SIG-M5 treated with dmso at 0.1 percent for 504 hours (cell line): ENCODE measurements around the gene IPP.
A peak's percentile ranks its signal among the peaks of the same experiment; 100 is the strongest.
"Not testable (repeated sequence)": the region's sequence is repeated elsewhere in the genome, so short reads cannot be mapped to it uniquely, and the experiment has no call there.

Experiments
- DNase-seq: peaks from one replicate; lab custom pipeline; 2025; ENCODE audit not compliant: unreplicated experiment; lab: John Stamatoyannopoulos, UW

IPP gene

DNA sequence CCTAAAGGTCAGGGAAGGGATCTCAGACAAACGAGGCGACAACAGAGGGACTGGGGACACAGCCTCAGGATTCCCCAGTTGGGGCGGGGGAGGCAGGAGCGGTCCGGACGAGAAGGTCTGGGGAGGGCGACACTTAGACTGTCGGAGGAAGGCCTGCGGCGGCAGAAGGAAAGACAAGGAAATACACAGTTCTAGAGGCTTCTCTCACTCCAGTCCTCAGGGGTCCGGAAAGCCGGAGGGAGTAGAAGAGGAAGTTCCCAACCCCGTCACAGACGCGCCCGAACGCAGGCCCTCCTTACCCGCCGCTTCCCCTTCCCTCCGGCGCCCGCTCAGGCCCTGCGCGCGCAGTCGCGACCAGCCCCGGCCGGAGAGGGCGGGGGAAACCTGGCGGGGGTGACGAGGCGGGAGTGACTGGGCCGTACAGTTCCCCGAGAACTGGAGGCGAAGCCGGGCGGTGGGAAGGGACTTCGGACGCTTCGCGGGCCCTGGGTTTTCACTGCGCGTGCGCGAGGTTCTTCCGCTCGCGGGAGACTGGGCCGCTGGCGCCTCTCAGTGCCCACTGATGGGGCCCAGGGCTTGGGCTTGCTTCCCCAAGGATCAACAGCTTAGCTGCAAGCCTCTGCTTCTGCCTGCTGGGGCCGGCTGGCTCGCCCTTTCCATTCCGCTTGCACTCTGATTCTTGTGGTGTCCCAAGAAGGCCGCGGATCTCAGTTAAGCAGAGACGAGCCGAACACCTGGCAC lies at the start of gene IPP:
Gene IPP, minus strand, starts transcription at position 356 of the 741 bp plus-strand sequence. CDS start 4,242 bp downstream, outside the sequence.
- DNase-seq = peak; percentile 97

DNA sequence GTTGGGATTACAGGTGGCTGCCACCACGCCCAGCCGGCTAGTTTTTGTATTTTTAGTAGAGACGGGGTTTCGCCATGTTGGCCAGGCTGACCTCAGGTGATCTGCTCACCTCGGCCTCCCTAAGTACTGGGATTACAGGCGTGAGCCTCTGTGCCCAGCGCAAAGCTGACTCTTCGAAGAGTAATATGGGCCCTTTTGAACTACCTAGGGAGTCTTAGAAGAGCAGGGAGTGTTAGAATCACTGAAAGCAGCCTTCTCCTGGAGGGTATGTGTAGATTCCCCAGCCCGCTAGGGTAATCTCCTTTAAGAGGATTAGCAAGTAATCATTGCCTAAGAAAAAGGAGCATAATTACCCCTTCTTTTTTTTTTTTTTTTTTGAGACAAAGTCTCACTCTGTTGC lies 46.5 kb upstream of the IPP start:
- DNase-seq = no peak

DNA sequence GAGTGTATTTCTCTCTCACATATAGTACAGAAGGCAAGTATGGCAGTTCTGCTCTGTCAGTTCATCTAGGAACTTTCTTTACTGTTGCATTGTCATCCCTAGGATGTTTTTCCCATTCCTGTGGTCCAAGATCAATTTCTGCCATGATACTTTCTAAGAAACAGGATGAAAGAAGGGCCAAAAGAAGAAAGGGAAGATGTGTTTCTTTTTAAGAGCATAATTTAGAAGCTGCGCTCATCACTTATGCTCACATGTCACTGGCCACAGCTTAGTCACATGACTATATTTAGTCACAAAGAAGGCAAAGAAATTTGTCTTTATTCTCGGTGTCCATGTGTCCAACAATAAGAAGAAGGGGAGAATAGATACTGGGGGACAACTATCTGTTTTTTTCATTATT lies 45.9 kb upstream of the IPP start:
- no peak for DNase-seq

DNA sequence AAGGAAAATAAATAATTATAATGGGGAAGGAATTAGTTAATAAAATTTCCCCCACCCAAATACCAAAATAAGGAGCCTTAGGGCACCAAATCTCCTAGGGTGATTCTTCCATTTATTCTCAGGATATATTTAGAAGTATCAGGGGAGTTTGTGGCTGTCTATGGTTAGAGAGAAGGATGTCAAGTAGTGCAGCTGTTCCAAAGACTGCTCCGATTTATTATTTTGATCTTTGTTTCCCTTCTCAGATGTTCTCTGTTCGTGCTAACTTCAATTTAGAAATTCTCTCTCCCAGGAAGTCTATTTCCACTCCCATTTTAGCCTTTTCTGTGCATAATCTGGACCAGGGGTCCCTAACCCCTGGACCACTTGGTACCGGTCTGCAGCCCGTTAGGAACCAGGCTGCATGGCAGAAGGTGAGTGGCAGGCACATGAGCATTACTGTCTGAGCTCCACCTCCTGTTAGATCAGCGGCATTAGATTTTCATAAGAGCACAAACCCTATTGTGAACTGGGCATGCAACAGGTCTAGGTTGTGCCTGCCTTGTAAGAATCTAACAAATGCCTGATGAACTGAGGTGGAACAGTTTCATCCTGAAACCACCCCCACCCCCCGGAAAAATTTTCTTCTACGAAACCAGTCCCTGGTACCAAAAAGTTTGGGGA lies 43.6 kb upstream of the IPP start:
- DNase-seq = no peak

DNA sequence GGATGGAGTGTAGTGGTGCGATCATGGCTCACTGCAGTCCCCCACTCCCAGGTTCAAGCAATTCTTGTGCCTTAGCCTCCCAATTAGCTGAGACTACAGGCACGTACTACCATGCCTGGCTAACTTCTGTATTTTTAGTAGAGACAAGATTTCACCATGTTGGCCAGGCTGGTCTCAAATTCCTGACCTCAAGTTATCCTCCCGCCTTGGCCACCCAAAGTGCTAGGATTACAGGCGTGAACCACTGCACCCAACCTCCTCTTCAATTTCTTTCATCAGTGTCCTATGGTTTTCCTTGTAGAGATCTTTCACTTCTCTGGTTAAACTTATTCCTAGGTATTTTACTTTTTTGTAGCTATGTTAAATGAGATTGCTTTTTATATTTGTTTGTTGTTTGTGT lies 42.3 kb upstream of the IPP start:
- DNase-seq = no peak

DNA sequence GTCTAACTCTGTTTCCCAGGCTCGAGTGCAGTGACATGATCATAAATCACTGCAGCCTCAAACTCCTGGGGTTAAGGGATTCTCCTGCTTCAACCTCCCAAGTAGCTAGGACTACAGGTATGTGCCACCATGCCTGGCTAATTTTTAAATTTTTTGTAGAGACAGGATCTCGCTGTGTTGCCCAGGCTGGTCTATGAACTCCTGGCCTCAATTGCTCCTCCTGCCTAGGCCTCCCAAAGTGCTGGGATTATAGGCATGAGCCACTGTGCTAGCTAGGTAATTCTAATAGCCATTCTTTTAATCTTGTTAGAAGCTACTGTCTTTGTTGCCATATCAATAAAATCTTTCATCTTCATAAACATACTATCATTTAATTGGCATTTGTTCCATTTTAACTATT lies 39.1 kb upstream of the IPP start:
- no peak for DNase-seq

DNA sequence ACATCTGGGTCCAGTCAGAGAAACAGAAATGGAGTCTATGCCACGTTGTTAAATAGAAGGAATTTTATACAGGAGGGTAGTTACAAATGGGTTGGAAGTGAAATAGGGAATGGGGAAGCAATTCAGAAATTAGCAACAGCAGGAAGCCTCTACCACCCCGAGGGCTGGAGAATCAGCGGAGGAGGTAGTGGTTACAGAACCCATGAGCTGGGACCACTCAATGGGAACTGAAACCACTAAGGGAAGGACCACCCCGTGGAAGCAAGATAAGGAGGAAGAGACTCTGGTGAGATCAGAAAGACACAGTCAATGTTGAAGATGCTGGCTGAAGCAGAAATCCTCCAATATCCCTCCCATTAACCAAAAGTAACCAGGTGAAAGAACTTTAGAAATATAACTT lies 37.5 kb upstream of the IPP start:
- peak; percentile 82 for DNase-seq

DNA sequence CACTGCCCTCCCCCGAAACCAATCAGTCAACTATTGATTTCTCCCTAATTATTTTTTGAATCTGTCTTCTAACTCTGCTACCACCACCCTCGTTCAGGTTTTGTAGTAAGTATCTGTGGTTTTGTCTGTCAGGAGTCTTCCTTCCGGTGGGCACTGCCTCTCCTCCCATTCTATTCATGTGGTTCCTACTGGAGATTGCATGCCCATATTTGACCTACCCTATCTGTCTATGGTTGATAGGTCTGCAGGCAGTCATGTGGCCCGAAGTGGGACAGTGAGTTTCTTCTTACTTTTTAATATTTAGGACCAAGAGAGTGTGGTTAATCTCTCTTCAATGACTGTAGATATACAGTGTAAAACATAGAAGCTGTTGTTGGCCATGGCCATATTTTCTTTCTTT lies 35.1 kb upstream of the IPP start:
- peak; percentile 62 for DNase-seq

DNA sequence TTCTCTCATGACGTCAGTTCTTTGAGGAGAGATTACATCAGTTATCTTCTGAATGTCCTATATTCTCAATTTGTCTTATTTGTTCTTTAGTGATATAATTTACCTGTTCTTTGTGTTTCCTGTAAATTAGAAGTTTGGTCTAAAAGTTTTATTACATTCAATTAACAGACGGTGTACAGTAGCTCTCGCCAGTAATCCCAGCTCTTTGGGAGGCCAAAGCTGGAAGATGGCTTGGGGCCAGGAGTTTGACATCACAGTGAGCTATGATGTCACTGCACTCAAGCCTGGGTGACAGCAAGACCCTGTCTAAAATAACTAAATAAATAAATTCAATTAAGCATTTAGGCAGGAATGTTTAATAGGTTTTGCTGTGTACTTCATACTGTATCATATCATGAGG lies 25.3 kb upstream of the IPP start:
- DNase-seq = no peak

DNA sequence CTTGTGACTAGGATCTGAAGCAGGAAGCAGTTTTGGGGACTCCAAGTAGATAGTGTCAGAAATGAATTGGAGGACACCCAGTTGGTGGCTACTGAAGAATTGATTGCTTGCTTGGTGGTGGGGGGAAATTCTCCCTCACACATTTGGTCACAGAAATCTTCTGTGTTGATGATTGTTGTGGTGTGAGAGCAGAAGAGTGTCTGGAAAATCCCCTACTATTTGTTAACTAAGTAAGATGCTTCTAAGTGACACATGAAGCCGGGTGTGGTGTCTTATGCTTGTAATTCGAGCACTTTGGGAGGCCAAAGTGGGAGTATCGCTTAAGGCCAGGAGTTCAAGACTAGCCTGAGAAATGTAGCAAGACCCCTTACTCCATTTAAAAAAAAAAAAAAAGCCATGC lies 22.5 kb upstream of the IPP start:
- DNase-seq = no peak

DNA sequence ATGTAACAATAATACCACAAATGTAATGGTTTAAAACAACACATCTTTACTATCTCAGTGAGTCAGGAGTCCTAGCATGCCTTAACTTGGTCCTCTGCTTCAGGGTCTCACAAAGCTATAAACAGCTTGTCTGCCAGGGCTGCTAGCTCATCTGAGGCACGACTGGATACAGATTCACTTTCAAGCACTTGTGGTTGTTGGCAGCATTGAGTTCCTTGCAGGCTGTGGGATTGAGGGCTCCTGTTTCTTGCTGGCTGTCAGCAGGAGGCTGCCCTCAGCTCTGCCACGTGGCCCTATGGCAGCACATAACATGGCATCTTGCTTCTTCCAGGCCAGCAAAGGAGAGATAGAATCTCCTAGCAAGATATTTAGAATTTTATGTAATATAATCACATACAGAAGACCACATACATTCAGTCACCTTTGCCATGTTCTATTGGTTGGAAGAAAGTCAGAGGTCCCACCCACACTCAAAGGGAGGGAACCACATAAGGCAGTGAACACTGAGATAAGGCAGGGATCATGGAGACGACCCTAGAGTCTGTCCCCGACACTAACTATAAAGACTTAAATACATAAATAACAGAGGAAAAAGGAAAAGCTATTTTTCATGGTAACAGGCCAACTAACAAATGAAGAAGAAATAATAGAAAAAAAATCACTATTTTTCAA lies 18.9 kb upstream of the IPP start:
- no peak for DNase-seq

DNA sequence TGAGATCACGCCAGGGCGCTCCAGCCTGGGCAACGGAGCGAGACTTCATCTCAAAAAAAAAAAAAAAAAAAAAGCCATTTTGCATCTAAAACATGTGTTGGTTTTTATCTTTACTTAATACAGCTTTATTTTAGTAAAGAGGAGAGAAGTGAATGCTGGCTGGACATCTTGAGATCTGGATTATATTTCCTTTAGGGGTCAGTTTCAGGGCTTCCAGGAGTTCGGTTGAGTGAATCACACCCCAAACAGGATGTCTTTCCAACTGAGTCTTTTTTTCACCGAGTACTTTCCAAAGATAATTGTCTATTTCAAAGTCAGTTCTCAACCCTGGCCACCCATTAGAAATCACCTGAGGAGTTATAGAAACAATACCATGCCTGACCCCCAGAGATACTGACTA lies 16.6 kb upstream of the IPP start:
- DNase-seq = no peak

DNA sequence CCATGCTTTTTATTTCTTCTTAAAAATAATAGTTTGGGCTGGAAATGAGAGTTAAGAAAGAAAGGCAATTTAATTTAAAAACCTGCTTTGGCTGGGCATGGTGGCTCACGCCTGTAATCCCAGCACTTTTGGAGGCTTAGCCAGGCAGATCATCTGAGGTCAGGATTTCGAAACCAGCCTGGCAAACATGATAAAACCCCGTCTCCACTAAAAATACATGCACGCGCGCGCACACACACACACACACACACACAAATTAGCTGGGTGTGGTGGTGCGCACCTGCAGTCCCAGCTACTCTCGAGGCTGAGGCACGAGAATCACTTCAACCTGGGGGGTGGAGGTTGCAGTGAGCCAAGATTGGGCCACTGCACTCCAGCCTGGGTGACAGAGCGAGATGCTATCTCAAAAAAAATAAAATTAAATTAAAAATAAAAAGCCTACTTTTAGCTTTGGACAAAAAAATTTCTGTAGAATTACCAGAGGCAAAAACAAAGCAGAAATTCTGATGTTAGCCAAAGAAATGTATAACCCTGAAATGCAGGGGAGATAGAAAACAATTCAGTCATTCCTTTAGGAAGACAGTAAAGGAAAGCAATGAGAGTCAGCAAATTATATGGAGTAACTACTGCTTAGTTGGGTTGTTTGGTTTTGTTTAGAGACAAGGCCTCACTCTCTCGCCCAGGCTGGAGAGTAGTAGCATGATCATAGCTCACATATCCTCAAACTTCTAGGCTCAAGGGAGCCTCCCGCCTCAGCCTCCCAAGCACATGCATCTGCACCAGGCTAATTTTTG lies 15.7 kb upstream of the IPP start:
- DNase-seq = no peak

DNA sequence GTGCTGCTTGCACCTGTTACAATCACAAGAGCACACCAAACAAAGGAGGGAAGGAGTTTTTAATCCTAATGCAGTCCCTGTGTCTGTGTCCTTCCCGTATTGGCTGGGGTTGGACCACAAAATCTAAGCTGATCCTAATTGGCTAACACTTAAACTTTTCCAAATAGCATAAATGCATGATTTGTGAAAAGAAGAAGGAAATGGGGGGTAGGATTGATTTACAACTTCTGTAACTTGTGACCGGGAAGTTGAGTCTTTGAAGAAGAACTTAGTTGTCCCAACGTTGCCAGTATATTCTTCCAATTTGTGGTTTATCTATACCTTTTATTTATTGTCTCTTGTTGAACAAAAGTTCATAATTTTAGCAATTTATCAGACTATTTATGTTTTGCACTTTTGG lies 11.8 kb upstream of the IPP start:
- DNase-seq = no peak

DNA sequence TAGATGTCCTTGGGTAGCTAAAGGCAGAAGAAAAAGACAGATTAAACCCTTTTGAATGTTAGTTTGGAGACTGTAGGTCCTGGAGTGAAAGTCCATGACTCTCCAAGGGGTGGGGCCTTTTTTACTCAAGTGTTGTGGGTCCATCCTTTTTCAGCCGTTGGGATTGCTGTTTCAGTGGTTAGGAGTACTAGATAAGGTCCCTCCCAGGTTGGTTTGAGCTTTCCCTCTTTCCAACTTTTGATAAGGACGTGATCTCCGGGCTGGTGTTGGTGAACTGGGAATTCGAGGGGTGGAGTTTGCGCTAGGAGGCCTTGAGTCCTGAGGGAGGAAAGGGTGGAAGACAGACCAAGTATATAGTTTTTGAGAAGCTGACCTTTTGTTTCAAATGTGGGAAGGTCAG lies 5.2 kb upstream of the IPP start:
- DNase-seq = no peak

DNA sequence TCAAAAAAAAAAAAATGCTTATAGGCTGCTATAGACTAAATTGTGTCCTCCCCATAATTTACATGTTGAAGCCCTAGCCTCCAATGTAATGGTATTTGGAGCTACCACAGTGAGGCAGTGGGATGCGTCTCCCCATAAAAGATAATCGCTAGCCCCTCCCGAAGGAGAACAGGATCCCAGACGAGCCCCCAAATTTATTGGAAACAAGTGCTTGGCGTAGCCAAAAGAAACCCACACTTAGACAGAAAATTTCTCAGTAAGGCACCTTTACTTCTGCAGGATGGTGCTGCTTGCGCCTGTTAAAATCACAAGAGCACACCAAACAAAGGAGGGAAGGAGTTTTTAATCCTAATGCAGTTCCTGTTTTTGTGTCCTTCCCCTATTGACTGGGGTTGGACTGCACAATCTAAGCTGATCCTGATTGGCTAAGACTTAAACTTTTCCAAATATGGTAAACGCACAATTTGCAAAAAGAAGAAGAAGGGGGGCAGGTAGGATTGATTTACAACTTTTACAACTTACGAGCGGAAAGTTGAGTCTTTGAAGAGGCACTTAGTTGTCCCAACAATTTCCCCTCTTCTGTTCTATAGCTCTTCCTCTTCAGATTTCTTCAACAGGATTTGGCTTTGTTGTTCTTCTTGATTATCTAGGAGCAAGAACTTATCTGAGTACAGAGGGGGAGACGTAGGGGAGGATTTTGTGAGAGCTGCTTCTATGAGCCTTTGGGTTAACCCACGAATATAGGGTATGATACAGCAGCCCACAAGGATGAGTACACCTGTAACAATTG lies 3.0 kb upstream of the IPP start:
- peak; percentile 14 for DNase-seq

DNA sequence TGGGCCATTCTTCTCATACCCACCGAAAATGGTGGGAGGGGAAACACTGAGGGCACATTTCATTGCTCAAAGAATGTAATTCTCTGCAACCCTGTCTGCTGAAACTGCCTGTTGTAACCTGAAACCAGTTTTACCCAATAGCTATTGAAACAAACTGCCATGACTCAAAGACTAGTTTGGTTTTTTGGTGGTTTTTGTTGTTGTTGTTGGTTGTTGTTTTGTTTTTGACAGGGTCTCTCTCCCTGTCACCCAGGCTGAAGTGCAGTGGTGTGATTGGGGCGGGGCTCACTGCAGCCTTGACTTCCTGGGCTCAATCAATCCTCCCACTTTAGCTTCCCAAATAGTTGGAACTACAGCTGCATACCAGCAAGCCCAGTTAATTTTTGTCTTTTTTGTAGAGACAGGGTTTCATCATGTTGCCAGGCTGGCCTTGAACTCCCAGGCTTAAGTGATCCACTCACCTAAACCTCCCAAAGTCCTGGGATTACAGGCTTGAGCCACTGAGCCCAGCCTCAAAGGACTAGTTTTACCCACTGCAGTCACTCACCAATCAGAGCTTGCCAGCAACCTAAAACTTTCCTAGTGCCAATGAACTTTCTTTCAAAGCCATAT lies 2.1 kb upstream of the IPP start:
- DNase-seq = peak; percentile 16

DNA sequence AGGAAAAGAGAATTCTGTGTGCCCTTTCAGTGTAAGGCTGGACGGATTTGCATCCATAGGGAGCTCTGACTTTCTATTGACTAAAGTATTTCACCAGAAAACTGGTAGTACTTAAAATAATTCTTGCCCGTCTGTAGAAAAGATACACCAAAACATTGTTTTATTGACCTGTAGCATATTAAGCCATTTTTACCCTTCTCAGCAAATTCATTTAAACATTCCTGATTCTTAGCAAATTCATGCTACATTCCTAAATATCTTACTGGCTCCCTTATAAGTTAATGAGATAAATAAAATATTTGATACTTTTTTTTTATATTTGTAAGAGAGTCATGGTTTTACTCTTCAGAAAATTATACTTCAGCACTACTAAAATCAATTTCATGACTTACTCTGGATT lies 1.6 kb upstream of the IPP start:
- no peak for DNase-seq

DNA sequence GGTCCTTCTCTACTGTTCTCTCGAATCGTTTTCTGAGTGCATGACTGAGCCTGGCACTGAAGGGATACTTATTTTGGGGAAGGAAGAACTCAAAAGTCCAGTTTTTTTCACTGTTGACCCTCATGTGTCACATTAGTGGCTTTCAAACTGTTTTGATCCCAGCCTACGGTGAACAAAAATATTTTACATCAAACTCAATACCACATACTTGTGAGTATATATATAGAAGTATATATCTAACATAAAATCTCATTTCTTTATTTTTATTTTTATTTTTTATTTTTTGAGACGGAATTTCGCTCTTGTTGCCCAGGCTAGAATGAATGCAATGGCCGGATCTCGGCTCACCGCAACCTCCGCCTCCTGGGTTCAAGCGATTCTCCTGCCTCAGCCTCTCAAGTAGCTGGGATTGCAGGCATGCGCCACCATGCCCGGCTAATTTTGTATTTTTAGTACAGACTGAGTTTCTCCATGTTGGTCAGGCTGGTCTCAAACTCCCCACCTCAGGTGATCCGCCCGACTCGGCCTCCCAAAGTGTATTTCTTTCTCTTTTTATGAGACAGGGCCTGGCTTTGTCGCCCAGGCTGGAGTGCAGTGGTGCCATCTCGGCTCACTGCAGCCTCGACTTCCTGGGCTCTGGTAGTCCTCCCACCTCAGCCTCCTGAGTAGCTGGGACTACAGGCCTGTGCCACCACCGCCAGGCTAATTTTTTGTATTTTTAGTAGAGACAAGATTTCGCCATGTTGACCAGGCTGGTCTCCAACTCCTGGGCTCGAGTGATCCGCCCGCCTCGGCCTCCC lies 786 bp upstream of the IPP start:
- not testable (repeated sequence) for DNase-seq
